ENCODE results near the gene HABP4.

The HABP4 gene

DNA sequence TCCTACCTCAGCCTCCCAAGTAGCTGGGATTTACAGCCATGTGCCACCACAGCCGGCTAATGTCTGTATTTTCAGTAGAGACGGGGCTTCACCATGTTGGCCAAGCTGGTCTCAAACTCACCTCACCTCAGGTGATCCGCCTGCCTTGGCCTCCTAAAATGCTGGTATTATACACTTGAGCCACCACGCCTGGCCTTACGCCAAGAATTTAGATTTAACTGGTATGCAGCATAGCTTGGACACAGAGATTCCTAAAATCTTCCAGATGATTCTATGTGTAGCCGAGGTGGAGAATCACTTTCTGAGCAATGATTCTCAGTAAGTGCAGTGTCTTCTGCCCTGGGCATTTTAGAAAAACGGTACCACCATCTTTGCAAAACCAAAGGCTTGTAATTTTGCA is 74.1 kb downstream of the HABP4 start:
- no peak for DNase-seq

DNA sequence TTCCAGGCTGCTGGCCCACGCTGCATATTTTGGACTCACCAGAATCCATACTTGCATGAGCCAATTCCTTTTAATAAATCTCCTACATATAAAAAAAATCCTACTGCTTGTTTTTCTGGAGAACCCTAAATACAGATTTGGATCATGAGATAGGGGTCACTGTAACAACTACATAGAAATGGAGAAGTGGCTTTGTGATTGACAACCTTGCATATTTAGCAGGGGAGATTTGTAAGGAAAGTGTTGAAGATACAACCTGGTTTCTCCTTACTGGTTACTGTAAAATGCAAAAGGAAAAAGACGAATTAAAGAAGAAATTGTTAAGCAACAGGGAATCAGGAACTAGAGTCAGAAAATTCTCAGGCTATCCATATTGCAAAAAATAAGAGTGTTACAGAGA is 74.8 kb downstream of the HABP4 start:
- DNase-seq = no peak

DNA sequence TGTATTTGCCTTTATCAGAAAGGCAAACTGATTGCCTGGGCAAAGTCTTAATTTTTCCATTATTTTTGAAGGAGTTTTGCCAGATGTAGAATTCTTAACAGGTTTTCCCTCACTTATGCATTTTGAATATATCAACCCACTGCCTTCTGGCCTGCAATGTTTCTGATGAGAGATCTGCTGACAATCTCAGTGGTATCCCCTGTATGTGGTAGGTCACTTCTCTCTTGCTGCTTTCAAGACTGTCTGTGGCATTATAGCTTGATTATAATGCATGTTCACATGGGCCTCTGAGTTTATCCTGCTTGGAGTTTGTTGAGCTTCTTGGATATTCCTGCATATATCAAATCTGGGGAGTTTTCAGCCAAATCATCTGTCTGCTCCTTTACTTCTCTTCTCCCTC is 82.2 kb downstream of the HABP4 start:
- DNase-seq = no peak

DNA sequence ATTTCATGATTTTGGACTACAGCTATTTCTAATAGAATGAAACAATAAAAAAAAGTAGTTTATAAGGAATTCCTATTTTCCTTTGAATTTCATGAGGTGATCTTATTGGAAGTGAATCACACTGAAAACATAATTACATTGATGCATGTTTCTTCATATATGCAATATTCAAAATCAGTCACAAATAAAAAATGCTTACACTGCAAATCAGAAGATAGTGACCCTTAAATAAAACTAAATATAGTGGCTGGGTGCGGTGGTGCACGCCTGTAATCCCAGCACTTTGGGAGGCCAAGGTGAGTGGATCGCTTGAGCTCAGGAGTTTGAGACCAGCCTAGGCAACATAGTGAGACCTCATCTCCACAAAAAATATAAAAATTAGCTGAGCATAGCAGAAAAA is 90.1 kb downstream of the HABP4 start:
- DNase-seq = no peak

All from suppressor macrophage (primary cell).